ENCODE data around the gene CPEB1.
A peak's percentile ranks its signal among the peaks of the same experiment; 100 is the strongest.
"Not testable (repeated sequence)": the region's sequence is repeated elsewhere in the genome, so short reads cannot be mapped to it uniquely, and the experiment has no call there.

CPEB1 gene

GRCh38 chr15:82545002-82545401, 102.2 kb downstream of the CPEB1 start:
- no peak for DNase-seq (ENCODE audit: low spot score)

GRCh38 chr15:82544431-82544830, 102.7 kb downstream of the CPEB1 start:
- no peak for DNase-seq (ENCODE audit: low spot score)

GRCh38 chr15:82543160-82543559, 104.0 kb downstream of the CPEB1 start:
- DNase-seq (ENCODE audit: low spot score): no peak

- no peak for DNase-seq (ENCODE audit: low spot score)
These were observed 106.2 kb downstream of the CPEB1 start for GRCh38 chr15:82540984-82541431.

GRCh38 chr15:82540055-82540983, 106.8 kb downstream of the CPEB1 start, which contains the start of gene RPS17:
Gene RPS17 (minus strand): TSS chr15:82540457. CDS start chr15:82540428, 29 bp downstream.
- DNase-seq (ENCODE audit: low spot score): peak; percentile 97

GRCh38 chr15:82539691-82540054, 107.5 kb downstream of the CPEB1 start:
- no peak for DNase-seq (ENCODE audit: low spot score)

GRCh38 chr15:82538961-82539690, 108.0 kb downstream of the CPEB1 start:
- peak; percentile 25 for DNase-seq (ENCODE audit: low spot score)

GRCh38 chr15:82537351-82537908, 109.7 kb downstream of the CPEB1 start:
- DNase-seq (ENCODE audit: low spot score): no peak

- DNase-seq (ENCODE audit: low spot score): peak; percentile 23
These were observed 110.5 kb downstream of the CPEB1 start for GRCh38 chr15:82536409-82537350.

- peak; percentile 40 for DNase-seq (ENCODE audit: low spot score)
These were observed 111.4 kb downstream of the CPEB1 start for GRCh38 chr15:82535566-82536408.

- DNase-seq (ENCODE audit: low spot score): not testable (repeated sequence)
These were observed 112.0 kb downstream of the CPEB1 start for GRCh38 chr15:82535151-82535550.

GRCh38 chr15:82534457-82534861, 112.7 kb downstream of the CPEB1 start:
- DNase-seq (ENCODE audit: low spot score): not testable (repeated sequence)

- no peak for DNase-seq (ENCODE audit: low spot score)
These were observed 113.4 kb downstream of the CPEB1 start for GRCh38 chr15:82533801-82534200.

GRCh38 chr15:82532991-82533481, 114.1 kb downstream of the CPEB1 start:
- DNase-seq (ENCODE audit: low spot score): no peak

- DNase-seq (ENCODE audit: low spot score): no peak
These were observed 114.7 kb downstream of the CPEB1 start for GRCh38 chr15:82532383-82532990.

- no peak for DNase-seq (ENCODE audit: low spot score)
These were observed 115.4 kb downstream of the CPEB1 start for GRCh38 chr15:82531496-82532382.

GRCh38 chr15:82530606-82531379, 116.4 kb downstream of the CPEB1 start:
- DNase-seq (ENCODE audit: low spot score): peak; percentile 79

- no peak for DNase-seq (ENCODE audit: low spot score)
These were observed 117.2 kb downstream of the CPEB1 start for GRCh38 chr15:82530006-82530405.
